ENCODE measurements around the gene COL3A1.

The COL3A1 gene

GRCh38 chr2:189018631-189019030 lies 44.5 kb downstream of the COL3A1 start:
- FAIRE-seq, result no peak

- FAIRE-seq, result no peak
Measured at GRCh38 chr2:189020179-189020578, 46.0 kb downstream of the COL3A1 start.

GRCh38 chr2:189022053-189022481 lies 47.9 kb downstream of the COL3A1 start:
- no peak for FAIRE-seq

- no peak for FAIRE-seq
Measured at GRCh38 chr2:189022492-189022891, 48.3 kb downstream of the COL3A1 start.

GRCh38 chr2:189024901-189025618 lies 50.9 kb downstream of the COL3A1 start:
- FAIRE-seq, result no peak

GRCh38 chr2:189037518-189037917 lies 63.3 kb downstream of the COL3A1 start:
- no peak for FAIRE-seq

- FAIRE-seq, result no peak
Measured at GRCh38 chr2:189045836-189046235, 71.7 kb downstream of the COL3A1 start.

- FAIRE-seq, result no peak
Measured at GRCh38 chr2:189046320-189046719, 72.1 kb downstream of the COL3A1 start.

GRCh38 chr2:189047171-189047888 lies 73.2 kb downstream of the COL3A1 start:
- no peak for FAIRE-seq

GRCh38 chr2:189048189-189048588 lies 74.0 kb downstream of the COL3A1 start:
- no peak for FAIRE-seq

- no peak for FAIRE-seq
Measured at GRCh38 chr2:189049709-189050164, 75.6 kb downstream of the COL3A1 start.

GRCh38 chr2:189050165-189050712 lies 76.1 kb downstream of the COL3A1 start:
- no peak for FAIRE-seq

- no peak for FAIRE-seq
Measured at GRCh38 chr2:189056200-189057106, 82.3 kb downstream of the COL3A1 start.

GRCh38 chr2:189057316-189057715 lies 83.1 kb downstream of the COL3A1 start:
- FAIRE-seq, result no peak

- no peak for FAIRE-seq
Measured at GRCh38 chr2:189060096-189060642, 86.0 kb downstream of the COL3A1 start.
